Sigmoid colon (tissue), 7 donors: Measurements from ENCODE around the gene IRX6. TPM values are rescaled to one million over a fixed set of nuclear protein-coding genes. Genes with fewer than 3 reads are reported as not detected.

Experiments used
- DNase-seq: peaks from one replicate; pipeline ENCODE4 v3.0.0-alpha.2; 2019
- H3K27ac ChIP-seq, 4 donors: fragments of 200-600 bp; sonication (generic); one replicate each; pipeline ENCODE4 v1.5.1; 2016 to 2019; ENCODE audit warnings: mild to moderate bottlenecking in 1 of 4
- H3K27me3 ChIP-seq, 3 donors: fragments of 200-600 bp; sonication (generic); one replicate each; pipeline ENCODE4 v1.5.1; 2019; ENCODE audit warnings: mild to moderate bottlenecking in 1 of 3
- H3K36me3 ChIP-seq, 4 donors: fragments of 200-600 bp; sonication (generic); one replicate each; pipeline ENCODE4 v1.5.1; 2016 to 2019
- H3K4me1 ChIP-seq, 4 donors: fragments of 200-600 bp; sonication (generic); one replicate each; pipeline ENCODE4 v1.5.1; 2017 to 2019
- H3K4me3 ChIP-seq, 4 donors: fragments of 200-600 bp; sonication (generic); one replicate each; pipeline ENCODE4 v1.5.1; 2017 to 2019; ENCODE audit warnings: mild to moderate bottlenecking in 2 of 4, moderate library complexity in 1 of 4
- H3K9me3 ChIP-seq, 4 donors: fragments of 200-600 bp in 3 of 4; sonication (generic) in 3 of 4; one replicate each; pipeline versions ENCODE4 v1.5.1 to v1.6.1; 2013 to 2019
- CTCF ChIP-seq, 4 experiments: fragments of 450-650 bp in 3 of 4; fragments of 200-600 bp in 1 of 4; IDR thresholded peaks; one replicate each; pipeline ENCODE4 v1.5.1; 2016 to 2019; ENCODE audit warnings: antibody characterized with exemption in 4 of 4, mild to moderate bottlenecking in 3 of 4, moderate library complexity in 2 of 4
- EP300 ChIP-seq, 4 donors: sonication (generic); formaldehyde crosslinking; IDR thresholded peaks; one replicate each; pipeline ENCODE4 v1.6.1; 2017; ENCODE audit warnings: antibody characterized with exemption in 4 of 4
- POLR2A ChIP-seq, 2 donors: fragments of 450-650 bp; IDR thresholded peaks; one replicate each; pipeline ENCODE4 v1.6.1; 2016; ENCODE audit warnings: antibody characterized with exemption in 2 of 2, mild to moderate bottlenecking in 2 of 2, moderate library complexity in 2 of 2
- POLR2AphosphoS5 ChIP-seq, 4 donors: sonication (generic); formaldehyde crosslinking; IDR thresholded peaks; one replicate each; pipeline ENCODE4 v1.6.1; 2017; ENCODE audit warnings: antibody characterized with exemption in 4 of 4
- WGBS, 2 donors: extraction: QIAGEN DNeasy Blood & Tissue Kit; methylation state at CpG; one replicate each; pipeline ENCODE4 v1.1.7; 2013; 5-methylcytosine and 5-hydroxymethylcytosine counted together
- intact Hi-C: fragments of 100-400 bp; cut with DNase I; formaldehyde crosslinking; loops from one replicate; pipeline ENCODE4 v1.15.1; 2023
- polyA plus RNA-seq, 3 donors: library from polyadenylated mRNA; stranded (reverse); fragments of 200-250 nt; gene quantifications; one replicate each; pipeline ENCODE4 v1.2.3, GENCODE V29; 2013
- total RNA-seq, 4 donors: library from RNA; depleted of rRNA; stranded (reverse); fragments of >200 nt; gene quantifications; one replicate each; pipeline ENCODE4 v1.1.0, GENCODE V29; 2016
- donor health status: healthy with polysubstance abuse.
- donor health status: Bipolar disorder and iron deficiency.
- donor health status: healthy.

IRX6 gene
- total and polyA plus RNA-seq, 7 donors = under 0.01 to 0.83 (median 0.23) TPM; not detected in 2

DNA sequence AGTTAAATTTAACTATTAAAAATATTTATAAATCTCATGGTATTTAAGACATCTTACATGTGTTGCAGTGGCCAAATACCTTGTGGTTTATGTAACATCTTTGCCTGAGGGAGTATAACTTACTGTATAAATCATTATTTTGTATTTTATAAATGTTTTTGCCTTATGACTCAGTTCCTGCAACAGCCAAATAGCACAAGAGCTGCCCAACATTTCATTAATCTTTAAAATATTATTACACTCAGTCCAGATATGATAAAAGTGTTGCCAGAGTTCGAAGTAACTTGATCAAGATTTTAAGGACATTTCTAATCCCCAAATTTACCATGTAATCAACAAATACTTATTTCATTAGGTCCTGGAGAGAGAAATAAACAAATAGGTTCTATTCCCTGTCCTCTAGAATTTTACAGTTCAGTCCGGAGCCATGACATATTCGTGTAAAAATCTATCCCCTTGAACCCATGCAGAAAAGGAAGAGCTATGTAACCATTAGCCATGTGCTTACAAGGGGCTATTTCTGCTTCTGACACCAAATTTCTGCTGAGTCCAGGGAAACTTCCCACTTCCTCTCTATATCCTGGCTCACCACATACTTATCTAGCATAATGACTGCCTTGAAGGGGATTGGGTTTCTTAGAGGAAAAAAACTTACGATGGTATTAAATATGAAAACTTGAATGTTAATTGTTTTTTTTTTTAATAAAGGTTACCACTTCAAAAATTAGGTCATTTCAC is 44.0 kb downstream of the IRX6 start:
- intact Hi-C loops = no loop called here
- Histone ChIP-seq H3K4me3 (no peak overlapping the region), H3K27ac (no peak overlapping the region), H3K36me3 (no peaks in the 10 kb centered on the region), H3K9me3 (no peaks in the 10 kb centered on the region), H3K4me1 (peaks cover 0 to 21% (median 6%) of the 10 kb centered on the region in 4 donors), H3K27me3 (peaks cover 0 to 36% (median 4%) of the 10 kb centered on the region in 3 donors)
- no peak for DNase-seq
- TF ChIP-seq EP300 (IDR thresholded peaks at IDR 0.05) = no peak
- TF ChIP-seq POLR2AphosphoS5 (IDR thresholded peaks at IDR 0.05) = no peak
- TF ChIP-seq CTCF (IDR thresholded peaks at IDR 0.05) = no peak
- no peak for TF ChIP-seq POLR2A (IDR thresholded peaks at IDR 0.05)
- 49 to 58% methylated on average over 4 of the region's 4 CpGs for WGBS, 2 donors

DNA sequence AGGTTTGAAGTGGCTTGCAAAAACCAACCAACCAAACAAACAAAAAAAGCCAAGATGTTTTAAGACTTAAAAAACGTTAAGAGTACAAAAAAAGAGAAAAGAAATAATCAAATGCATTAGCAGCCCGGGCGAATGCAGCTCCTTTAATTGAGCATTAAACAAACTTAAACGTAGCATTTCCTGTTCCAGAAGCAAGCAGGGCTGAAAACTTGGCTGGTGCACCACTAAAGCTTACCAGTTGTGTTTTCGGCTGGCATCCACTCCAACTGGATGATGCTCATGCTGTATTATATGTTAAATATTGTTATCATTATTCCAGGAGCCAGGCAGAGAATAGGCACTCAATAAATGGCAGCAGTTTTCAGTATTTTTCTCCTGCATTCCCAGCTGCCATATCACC is 45.1 kb downstream of the IRX6 start:
- intact Hi-C loops = no loop called here
- Histone ChIP-seq H3K27me3 (peaks cover 0 to 36% (median 4%) of the 10 kb centered on the region in 3 donors), H3K27ac (no peak overlapping the region), H3K36me3 (no peaks in the 10 kb centered on the region), H3K9me3 (no peaks in the 10 kb centered on the region), H3K4me3 (no peak overlapping the region), H3K4me1 (peaks cover 0 to 21% (median 6%) of the 10 kb centered on the region in 4 donors)
- TF ChIP-seq POLR2A (IDR thresholded peaks at IDR 0.05) = no peak
- no peak for TF ChIP-seq POLR2AphosphoS5 (IDR thresholded peaks at IDR 0.05)
- TF ChIP-seq EP300 (IDR thresholded peaks at IDR 0.05) = no peak
- TF ChIP-seq CTCF (IDR thresholded peaks at IDR 0.05) = no peak
- WGBS, 2 donors = 32 to 46% methylated on average over 5 of the region's 5 CpGs
- DNase-seq = no peak

- Histone ChIP-seq H3K36me3 (no peaks in the 10 kb centered on the region), H3K9me3 (no peaks in the 10 kb centered on the region), H3K4me3 (no peak overlapping the region), H3K27ac (no peak overlapping the region), H3K4me1 (peaks cover 0 to 21% (median 6%) of the 10 kb centered on the region in 4 donors), H3K27me3 (peaks cover 0 to 36% (median 4%) of the 10 kb centered on the region in 3 donors)
- intact Hi-C loops = no loop called here
- peak; percentile 73 for DNase-seq
- TF ChIP-seq CTCF (IDR thresholded peaks at IDR 0.05) (peak in 2 of 4 experiments; percentile 17 to 26), EP300 (IDR thresholded peaks at IDR 0.05) (no peak), POLR2A (IDR thresholded peaks at IDR 0.05) (no peak)
- WGBS, 2 donors = 9 to 17% methylated on average over 26 of the region's 26 CpGs
These were observed 46.9 kb downstream of the IRX6 start for GRCh38 chr16:55370762-55371482.

DNA sequence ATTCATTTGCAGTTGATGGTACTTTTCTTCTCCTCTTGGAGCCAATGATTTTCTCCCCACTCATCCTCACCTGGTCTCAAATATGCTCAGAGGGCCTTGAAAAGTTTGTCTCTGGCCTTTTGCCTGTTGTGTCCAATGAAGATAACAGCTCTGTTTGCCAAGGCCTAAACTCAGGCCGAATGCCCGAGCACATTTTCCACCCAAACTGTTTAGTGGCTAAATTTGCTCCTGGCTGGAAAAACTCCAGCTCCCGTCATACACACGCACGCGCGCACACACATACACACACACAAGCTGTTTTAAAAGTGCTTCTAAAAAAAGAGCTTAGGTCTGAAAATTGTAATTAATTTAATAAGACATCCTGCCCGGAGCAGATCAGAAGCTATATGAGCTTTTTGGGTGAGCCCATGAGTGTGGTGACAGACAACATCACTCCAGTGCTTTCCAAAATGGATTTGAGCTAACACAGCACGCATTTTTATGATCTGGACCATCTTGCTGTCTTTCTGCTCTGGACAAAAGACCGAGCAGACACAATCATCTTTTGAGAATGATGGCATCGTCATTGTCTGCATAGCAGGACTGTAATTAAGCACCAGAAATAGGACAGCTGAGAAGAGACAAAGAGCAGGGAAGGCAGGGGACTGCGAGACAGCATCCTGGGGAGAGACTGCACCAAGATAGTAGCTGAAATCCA is 48.9 kb downstream of the IRX6 start:
- Histone ChIP-seq H3K27ac (no peak overlapping the region), H3K27me3 (peaks cover 0 to 38% (median 4%) of the 10 kb centered on the region in 3 donors), H3K36me3 (no peaks in the 10 kb centered on the region), H3K9me3 (no peaks in the 10 kb centered on the region), H3K4me3 (no peak overlapping the region), H3K4me1 (peaks cover 0 to 9% (median 0%) of the 10 kb centered on the region in 4 donors)
- 75 to 80% methylated on average over 12 of the region's 12 CpGs for WGBS, 2 donors
- intact Hi-C loops = no loop called here
- TF ChIP-seq POLR2A (IDR thresholded peaks at IDR 0.05) (no peak), POLR2AphosphoS5 (IDR thresholded peaks at IDR 0.05) (no peak), CTCF (IDR thresholded peaks at IDR 0.05) (no peak), EP300 (IDR thresholded peaks at IDR 0.05) (no peak)
- DNase-seq = no peak
